AG04450 (cell line): ENCODE results near the gene VSIG4. TPM values are rescaled to one million over a fixed set of nuclear protein-coding genes. Genes with fewer than 3 reads are reported as not detected.

Source experiments
- CTCF ChIA-PET: fragments of 300-600, 350-600 bp; formaldehyde crosslinking; extraction: SDS; loops from one replicate; lab custom pipeline; 2022; ENCODE audit warnings: antibody characterized with exemption, inconsistent platforms; lab: Charles Lee
- POLR2A ChIA-PET: fragments of 350-600 bp; formaldehyde crosslinking; extraction: SDS; loops from one replicate; lab custom pipeline; 2021; ENCODE audit warnings: antibody characterized with exemption, inconsistent platforms; lab: Yijun Ruan, JAX
- DNase-seq: peaks from one replicate; pipeline ENCODE4 v3.0.0-alpha.2; 2011; ENCODE audit warnings: low read depth, low spot score
- H3K27ac ChIP-seq: one replicate; pipeline ENCODE4 v1.5.1; 2012; ENCODE audit warnings: low read depth, low read length, control low read depth
- H3K27me3 ChIP-seq: one replicate; pipeline ENCODE4 v1.6.0; 2012; ENCODE audit warnings: low read length; ENCODE audit not compliant: control insufficient read depth, insufficient read depth
- H3K4me3 ChIP-seq: 2 replicates; pipeline ENCODE4 v1.5.1; 2011; ENCODE audit warnings: mild to moderate bottlenecking, low read depth, low read length, control low read depth
- H3K9me3 ChIP-seq: 2 replicates; pipeline ENCODE4 v1.5.1; 2012; ENCODE audit warnings: low read length; ENCODE audit not compliant: control insufficient read depth, insufficient read depth
- CTCF ChIP-seq: IDR thresholded peaks from 2 replicates; pipeline ENCODE4 v1.5.1; 2011; ENCODE audit warnings: low read depth, low read length, control low read depth, inconsistent platforms
- polyA plus RNA-seq: library from polyadenylated mRNA; depleted of rRNA; stranded (reverse); fragments of >200 nt; gene quantifications from 2 replicates; pipeline ENCODE4 v1.2.3, GENCODE V29; 2011

VSIG4 gene
- polyA plus RNA-seq, 1 experiment: not detected

GRCh38 chrX:66004928-66005829 is 34.7 kb downstream of the VSIG4 start:
- Histone ChIP-seq H3K9me3 (no peaks in the 10 kb centered on the region), H3K27me3 (no peaks in the 10 kb centered on the region), H3K27ac (no peak overlapping the region), H3K4me3 (no peak overlapping the region)
- TF ChIP-seq CTCF: no peak
- ChIA-PET POLR2A (no interaction called here), CTCF (no interaction called here)
- no peak for DNase-seq

- ChIA-PET POLR2A (no interaction called here), CTCF (no interaction called here)
- no peak for DNase-seq
- Histone ChIP-seq H3K27me3 (no peaks in the 10 kb centered on the region), H3K27ac (no peak overlapping the region), H3K9me3 (no peaks in the 10 kb centered on the region), H3K4me3 (no peak overlapping the region)
- no peak for TF ChIP-seq CTCF
These were observed 36.8 kb downstream of the VSIG4 start for GRCh38 chrX:66002824-66003680.

GRCh38 chrX:66001596-66001995 is 38.3 kb downstream of the VSIG4 start:
- Histone ChIP-seq H3K9me3 (no peaks in the 10 kb centered on the region), H3K27me3 (no peaks in the 10 kb centered on the region), H3K27ac (no peak overlapping the region), H3K4me3 (no peak overlapping the region)
- ChIA-PET POLR2A (no interaction called here), CTCF (no interaction called here)
- DNase-seq: no peak
- TF ChIP-seq CTCF: no peak

- DNase-seq: no peak
- no peaks in the 10 kb centered on the region for H3K9me3 ChIP-seq
These were observed 39.1 kb downstream of the VSIG4 start for GRCh38 chrX:66000628-66001272.

More at GRCh38 chrX:66000628-66001272, 39.1 kb downstream of the VSIG4 start:
- ChIA-PET POLR2A (no interaction called here), CTCF (no interaction called here)
- TF ChIP-seq CTCF: no peak
- no peak overlapping the region for H3K4me3 ChIP-seq
- no peak overlapping the region for H3K27ac ChIP-seq
- H3K27me3 ChIP-seq: no peaks in the 10 kb centered on the region
